ENCODE measurements around the gene MED25.

The MED25 gene

GRCh38 chr19:49850221-49850486, 32.1 kb downstream of the MED25 start:
- TF ChIP-seq SIN3A (IDR thresholded peaks at IDR 0.05; ENCODE audit: borderline replicate concordance, insufficient read depth, low read length) = no peak
- no peak for TF ChIP-seq POLR2AphosphoS5 (IDR thresholded peaks at IDR 0.05; ENCODE audit: low read depth, low read length)
- TF ChIP-seq REST (IDR thresholded peaks at IDR 0.05; ENCODE audit: insufficient read depth in 1 of 2, low read depth in 2 of 2, low read length in 2 of 2) = no peak
- no peak for TF ChIP-seq FOXP2 (optimal IDR thresholded peaks at IDR 0.05; ENCODE audit: borderline replicate concordance, extremely low read depth, extremely low read length, insufficient read depth)
- TF ChIP-seq TAF1 (IDR thresholded peaks at IDR 0.05; ENCODE audit: borderline replicate concordance, insufficient read depth, low read length) = no peak

GRCh38 chr19:49850487-49851342, 32.6 kb downstream of the MED25 start, which contains the start of gene PTOV1:
Gene PTOV1, plus strand, starts transcription at chr19:49851159.
- TF ChIP-seq REST (IDR thresholded peaks at IDR 0.05; ENCODE audit: insufficient read depth in 1 of 2, low read depth in 2 of 2, low read length in 2 of 2) (no peak), FOXP2 (optimal IDR thresholded peaks at IDR 0.05; ENCODE audit: borderline replicate concordance, extremely low read depth, extremely low read length, insufficient read depth) (peak; percentile 68), POLR2AphosphoS5 (IDR thresholded peaks at IDR 0.05; ENCODE audit: low read depth, low read length) (peak; percentile 76), TAF1 (IDR thresholded peaks at IDR 0.05; ENCODE audit: borderline replicate concordance, insufficient read depth, low read length) (no peak; the same call in 1 of the 2 replicates)

DNA sequence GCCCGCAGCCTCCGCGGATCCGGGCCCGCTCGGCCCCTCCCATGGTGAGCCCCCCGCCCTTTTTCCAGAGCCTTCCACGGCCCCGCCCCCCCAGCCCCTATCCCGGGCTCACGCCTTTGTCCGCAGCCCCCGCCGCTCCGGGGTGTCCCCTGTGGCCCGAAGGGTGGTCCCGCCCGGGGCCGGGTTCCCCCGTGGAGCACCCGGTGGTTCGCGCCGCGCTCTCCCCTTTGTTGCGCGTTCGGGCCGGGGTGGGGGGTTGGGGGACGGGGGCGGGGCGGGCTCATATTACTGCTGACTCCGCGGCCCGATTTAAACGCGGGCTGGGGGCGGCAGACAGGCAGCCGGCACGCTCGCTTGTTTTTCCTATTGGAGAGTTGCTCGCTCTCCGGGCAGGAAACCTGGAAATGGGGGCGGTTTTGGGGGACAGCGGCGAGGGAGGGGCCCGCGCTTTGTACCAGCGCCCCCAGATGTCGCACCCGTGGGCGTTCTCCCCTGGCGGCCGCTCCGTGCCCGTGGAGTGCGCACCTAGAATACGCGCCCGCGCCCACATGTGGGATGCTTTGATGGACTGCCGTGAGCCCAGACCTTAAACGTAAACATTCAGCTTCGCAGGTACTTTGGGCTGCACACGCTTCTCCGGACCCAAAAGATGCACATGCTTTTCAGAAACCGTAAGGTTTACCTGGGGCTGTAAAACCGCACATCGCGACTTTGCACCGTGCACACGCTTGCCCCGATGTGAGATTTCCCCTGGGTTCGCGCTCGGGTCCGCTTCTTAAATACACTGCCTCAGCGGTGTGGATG, 33.6 kb downstream of the MED25 start:
- no peak for TF ChIP-seq FOXP2 (optimal IDR thresholded peaks at IDR 0.05; ENCODE audit: borderline replicate concordance, extremely low read depth, extremely low read length, insufficient read depth)

DNA sequence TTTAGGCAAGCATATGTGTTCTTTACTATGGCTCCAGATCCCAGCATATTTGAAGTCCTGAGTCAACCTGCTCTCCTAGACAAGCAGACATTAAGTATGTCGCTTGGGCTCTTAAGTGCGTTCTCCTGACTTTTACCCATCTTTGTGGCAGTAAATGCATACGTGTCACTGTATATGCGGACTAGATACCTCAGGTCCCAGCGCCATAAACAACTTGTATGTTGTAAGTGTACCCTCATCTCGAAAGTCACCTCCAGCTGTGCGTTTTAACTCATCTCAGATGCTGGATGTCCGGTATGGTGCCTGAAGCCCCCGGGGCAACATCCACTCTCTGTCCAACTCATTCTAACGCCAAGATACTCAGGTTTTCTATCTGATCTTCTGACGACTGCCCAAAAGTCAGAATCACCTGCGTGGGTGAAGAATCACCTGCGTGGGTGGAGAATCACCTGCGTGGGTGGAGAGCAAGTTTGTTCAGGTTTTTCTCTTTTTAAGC, 34.6 kb downstream of the MED25 start:
- TF ChIP-seq FOXP2 (optimal IDR thresholded peaks at IDR 0.05; ENCODE audit: borderline replicate concordance, extremely low read depth, extremely low read length, insufficient read depth) (no peak), TAF1 (IDR thresholded peaks at IDR 0.05; ENCODE audit: borderline replicate concordance, insufficient read depth, low read length) (no peak), SIN3A (IDR thresholded peaks at IDR 0.05; ENCODE audit: borderline replicate concordance, insufficient read depth, low read length) (no peak), POLR2AphosphoS5 (IDR thresholded peaks at IDR 0.05; ENCODE audit: low read depth, low read length) (no peak), REST (IDR thresholded peaks at IDR 0.05; ENCODE audit: insufficient read depth in 1 of 2, low read depth in 2 of 2, low read length in 2 of 2) (no peak)

- TF ChIP-seq TAF1 (IDR thresholded peaks at IDR 0.05; ENCODE audit: borderline replicate concordance, insufficient read depth, low read length) (no peak), FOXP2 (optimal IDR thresholded peaks at IDR 0.05; ENCODE audit: borderline replicate concordance, extremely low read depth, extremely low read length, insufficient read depth) (no peak), SIN3A (IDR thresholded peaks at IDR 0.05; ENCODE audit: borderline replicate concordance, insufficient read depth, low read length) (no peak)
Measured at GRCh38 chr19:49853852-49854377, 35.8 kb downstream of the MED25 start.

Data from PFSK-1 (cell line).